ENCODE results near the gene CD82.

DNA sequence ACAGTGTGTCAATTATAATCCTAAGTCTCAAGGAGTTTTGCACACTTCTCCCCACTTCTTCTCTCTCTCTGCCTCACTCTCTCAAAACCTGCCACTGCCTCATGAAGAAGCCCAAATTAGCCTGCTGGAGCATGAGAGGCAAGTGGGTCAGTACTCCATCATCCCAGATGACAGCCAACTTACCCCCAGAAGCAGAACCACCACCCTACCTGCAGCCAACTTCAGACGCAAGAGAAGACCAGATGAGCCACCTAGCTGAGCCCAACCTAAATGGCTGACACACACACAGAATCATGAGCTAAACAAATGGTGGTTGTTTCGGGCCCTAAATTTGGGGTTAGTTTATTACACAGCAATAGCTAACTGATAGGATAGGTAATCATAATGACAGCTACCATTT lies 61.2 kb downstream of the CD82 start:
- TF ChIP-seq, protein P1, sequence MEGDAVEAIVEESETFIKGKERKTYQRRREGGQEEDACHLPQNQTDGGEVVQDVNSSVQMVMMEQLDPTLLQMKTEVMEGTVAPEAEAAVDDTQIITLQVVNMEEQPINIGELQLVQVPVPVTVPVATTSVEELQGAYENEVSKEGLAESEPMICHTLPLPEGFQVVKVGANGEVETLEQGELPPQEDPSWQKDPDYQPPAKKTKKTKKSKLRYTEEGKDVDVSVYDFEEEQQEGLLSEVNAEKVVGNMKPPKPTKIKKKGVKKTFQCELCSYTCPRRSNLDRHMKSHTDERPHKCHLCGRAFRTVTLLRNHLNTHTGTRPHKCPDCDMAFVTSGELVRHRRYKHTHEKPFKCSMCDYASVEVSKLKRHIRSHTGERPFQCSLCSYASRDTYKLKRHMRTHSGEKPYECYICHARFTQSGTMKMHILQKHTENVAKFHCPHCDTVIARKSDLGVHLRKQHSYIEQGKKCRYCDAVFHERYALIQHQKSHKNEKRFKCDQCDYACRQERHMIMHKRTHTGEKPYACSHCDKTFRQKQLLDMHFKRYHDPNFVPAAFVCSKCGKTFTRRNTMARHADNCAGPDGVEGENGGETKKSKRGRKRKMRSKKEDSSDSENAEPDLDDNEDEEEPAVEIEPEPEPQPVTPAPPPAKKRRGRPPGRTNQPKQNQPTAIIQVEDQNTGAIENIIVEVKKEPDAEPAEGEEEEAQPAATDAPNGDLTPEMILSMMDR (IDR thresholded peaks at IDR 0.05) = no peak
- no peak for TF ChIP-seq POLR2A (IDR thresholded peaks at IDR 0.05)
